ENCODE data around the gene NDUFS6.

The NDUFS6 gene

DNA sequence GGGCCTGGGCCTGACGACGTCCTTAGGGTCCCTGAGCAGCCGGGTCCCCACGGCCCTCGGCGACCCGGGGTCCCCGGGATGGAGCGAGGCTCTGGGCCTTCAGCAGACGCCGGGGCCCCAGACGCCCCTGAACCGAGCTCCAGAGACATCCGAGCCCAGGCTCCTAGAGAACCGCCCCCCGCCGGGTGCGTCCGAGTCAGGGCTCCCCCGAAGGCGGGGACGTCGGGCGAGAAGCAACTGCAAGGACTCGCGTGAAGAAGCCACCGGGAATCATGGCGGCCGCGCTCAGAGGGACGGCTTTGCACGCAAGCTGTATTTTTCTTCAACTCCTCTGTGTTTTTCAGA, 56.0 kb downstream of the NDUFS6 start:
- no peak for DNase-seq

DNA sequence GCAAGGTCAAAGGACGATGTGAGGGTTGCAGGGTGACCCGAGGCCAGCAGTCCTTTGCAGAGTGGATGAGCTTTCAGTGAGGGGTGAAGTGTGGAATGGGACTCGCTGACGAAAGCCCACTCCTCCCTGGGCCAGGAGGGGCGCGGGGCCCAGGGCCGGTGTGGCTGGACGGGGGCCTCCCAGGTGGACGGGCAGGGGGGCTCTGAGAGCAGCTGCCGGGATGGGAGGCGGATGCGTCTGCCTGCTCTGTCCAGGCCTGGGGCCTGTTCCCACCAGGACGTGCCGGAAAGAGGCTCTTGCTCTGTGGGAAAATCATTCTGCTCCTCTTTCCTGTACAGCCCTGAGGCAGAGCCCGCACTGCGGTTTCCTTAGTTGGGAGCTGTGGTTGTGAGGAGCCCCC, 57.2 kb downstream of the NDUFS6 start:
- DNase-seq: no peak

DNA sequence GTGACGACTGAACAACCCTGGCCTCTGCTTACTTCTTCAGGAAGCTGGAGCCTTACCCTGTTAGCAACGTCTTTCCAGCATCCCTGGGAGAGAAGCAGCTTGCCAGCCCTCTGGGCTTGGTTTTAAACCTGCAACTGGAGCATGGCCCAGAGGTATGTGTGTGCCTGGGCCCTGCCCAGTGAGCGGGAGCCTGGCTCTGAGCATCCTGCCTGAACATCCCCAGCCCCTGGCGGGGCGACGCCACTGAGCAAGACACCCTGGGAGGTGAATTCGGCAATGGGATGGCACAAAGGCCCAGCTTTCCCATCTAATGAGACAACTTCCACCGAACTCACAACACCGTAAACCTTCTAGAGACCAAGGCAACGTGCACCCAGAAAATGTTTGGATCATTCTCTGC, 57.9 kb downstream of the NDUFS6 start:
- no peak for DNase-seq

DNA sequence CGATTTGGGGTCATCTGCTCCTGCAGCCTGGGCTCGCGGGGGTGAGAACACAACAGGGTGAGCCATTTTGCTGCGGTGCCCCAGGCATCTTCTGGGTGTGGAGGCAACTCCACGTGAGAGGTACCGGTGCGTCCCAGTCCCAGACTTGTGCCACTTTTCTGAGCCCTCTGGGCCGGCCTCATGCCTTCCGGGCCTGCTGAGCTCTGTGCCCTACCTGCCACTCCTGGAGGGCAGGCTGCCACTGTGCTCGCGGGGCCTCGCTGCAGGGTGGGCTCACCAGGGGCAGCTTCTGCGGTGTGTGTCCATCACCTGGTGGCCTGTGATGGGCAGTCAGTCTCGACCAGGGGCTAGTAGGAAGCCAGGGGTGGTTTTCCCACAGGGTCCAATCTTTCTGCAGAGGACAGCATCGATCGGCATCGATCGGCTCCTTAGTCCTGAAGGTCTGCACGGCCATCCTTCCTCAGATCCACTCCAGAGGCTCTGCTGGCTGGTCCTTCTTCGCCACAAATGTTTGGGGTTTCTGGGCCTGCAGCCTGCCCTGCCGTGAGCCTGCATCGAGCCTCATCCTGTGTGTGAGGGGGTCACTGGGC, 58.9 kb downstream of the NDUFS6 start:
- DNase-seq: no peak

DNA sequence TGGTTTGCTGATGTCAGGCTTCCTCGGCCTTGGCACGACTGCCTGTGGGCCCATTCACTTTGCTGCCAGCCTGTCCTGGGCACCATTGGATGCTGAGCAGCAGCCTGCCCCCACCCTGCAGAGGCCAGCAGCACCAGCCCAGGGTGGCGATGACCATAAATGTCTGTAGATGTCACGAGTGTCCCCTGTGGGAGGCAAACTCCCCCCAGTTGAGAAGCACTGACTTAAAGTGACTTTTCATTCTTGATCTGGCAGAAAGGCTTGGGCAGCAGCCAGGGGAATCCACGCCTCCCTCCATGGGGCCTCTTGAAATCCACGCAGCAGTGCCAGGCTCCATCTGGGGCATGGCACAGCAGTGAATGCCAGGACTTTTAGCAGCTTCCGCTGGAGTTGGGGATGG, 59.7 kb downstream of the NDUFS6 start:
- DNase-seq: no peak

DNA sequence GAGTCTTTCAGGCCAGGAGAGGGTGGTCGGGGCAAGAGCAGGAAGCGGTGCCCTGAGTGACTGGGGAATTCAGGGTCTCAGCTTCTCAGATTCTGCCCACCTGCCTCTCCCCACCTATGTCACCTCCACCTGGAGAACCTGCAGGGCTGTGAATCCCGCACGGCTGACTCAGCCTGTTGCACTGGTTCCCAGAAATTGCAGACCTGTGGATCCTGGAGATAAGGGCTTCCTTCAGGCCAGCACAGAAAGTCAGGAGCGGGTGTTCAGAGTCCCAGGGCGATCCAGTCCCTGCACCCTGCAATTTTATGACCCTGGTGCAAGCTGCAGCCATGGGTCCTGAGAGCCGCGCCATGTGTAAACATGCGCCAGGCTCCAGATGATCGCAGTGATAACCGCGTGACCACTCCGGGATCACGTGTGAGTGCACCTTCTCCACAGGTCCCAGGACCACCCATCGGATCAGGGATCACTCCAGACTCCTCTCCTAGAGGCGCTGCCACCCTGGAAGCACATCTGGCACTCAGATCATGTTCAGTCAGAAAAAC, 63.8 kb downstream of the NDUFS6 start:
- DNase-seq: no peak

DNA sequence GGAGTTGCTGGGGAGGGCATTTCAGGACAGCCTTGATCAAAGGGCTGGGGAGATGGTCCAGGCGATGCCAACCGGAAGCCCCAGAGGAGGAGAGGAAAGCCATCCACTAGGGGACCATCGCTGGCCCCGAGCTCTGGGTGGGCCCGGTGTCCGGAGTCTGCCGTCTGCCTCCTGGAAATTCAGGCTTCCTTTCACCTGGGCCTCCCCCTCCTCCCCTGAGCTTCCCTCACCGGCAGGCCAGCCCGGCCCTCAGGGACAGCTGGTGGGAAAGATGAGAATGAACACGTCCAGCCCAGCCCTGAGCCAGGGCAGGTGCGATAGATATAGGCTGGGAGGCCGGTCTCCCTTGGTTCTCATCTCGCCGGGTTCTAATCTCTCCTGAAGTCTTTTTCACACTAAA, 64.3 kb downstream of the NDUFS6 start:
- DNase-seq: no peak

All from DMS153 (cell line).